ENCODE results near the gene ZNF777. TPM values are rescaled to one million over a fixed set of nuclear protein-coding genes. Genes with fewer than 3 reads are reported as not detected.
"Not testable (repeated sequence)": the region's sequence is repeated elsewhere in the genome, so short reads cannot be mapped to it uniquely, and the experiment has no call there.

The ZNF777 gene
- total RNA-seq, 1 donor from 2014 or later = 6.6 TPM

DNA sequence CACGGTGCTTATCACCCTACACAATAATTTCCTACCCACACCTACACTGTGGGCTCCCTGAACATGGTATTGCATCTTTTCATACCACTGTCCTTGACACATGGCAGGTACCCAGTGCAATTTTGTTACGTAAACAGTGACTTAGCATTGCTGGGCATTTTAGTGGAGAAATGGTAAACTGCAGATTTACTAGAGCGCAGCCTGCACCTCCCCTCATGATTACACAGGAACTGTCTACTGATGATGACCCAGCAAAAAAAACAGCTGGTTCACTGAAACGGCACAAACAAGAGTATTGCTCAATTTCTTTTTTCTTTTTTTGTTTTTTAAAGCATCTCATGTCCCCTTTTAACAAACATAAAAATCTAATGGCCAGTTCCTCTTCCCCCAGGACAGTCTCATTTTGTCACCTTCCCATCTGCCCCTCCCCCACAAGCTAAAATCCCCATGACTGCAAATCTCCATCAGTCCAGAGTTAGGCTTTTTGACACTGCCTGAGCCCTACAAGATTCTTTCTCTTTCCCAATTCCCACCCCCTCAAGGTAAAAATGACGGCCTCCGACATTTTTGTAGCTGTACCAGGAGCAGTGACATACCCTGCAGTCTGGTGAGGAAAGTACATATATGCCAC, 34.0 kb upstream of the ZNF777 start:
- no peak overlapping the region for H3K4me3 ChIP-seq (ENCODE audit: low read depth, low read length)
- FAIRE-seq (no peak), DNase-seq (ENCODE audit: low read depth) (no peak)
- H3K36me3 ChIP-seq (ENCODE audit: control insufficient read depth, insufficient read depth, low read length) = peaks cover 25% of the 10 kb centered on the region
- no peaks in the 10 kb centered on the region for H3K27me3 ChIP-seq (ENCODE audit: control insufficient read depth, insufficient read depth, low read length)
- TF ChIP-seq, protein P1, sequence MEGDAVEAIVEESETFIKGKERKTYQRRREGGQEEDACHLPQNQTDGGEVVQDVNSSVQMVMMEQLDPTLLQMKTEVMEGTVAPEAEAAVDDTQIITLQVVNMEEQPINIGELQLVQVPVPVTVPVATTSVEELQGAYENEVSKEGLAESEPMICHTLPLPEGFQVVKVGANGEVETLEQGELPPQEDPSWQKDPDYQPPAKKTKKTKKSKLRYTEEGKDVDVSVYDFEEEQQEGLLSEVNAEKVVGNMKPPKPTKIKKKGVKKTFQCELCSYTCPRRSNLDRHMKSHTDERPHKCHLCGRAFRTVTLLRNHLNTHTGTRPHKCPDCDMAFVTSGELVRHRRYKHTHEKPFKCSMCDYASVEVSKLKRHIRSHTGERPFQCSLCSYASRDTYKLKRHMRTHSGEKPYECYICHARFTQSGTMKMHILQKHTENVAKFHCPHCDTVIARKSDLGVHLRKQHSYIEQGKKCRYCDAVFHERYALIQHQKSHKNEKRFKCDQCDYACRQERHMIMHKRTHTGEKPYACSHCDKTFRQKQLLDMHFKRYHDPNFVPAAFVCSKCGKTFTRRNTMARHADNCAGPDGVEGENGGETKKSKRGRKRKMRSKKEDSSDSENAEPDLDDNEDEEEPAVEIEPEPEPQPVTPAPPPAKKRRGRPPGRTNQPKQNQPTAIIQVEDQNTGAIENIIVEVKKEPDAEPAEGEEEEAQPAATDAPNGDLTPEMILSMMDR (IDR thresholded peaks at IDR 0.05; ENCODE audit: insufficient read depth, low read length, severe bottlenecking) = no peak

DNA sequence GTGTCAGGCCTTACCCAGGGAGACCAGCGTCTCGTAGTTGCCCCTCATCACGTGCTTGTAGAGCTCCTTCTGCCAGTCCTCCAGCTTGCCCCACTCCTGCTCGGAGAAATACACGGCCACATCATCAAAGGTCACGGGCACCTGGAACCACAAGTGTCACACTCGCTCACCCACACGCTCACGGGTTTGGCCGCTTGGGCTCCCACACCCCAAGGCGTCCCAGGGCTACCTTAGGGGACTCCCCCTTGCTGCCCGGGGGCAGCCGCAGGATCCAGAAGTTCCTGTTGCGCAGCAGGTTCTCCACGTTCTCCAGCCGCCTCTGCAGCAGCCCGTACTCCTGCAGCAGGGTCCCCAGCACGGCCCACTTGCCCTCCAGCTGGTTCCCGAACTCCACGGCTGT, 33.1 kb upstream of the ZNF777 start:
- peaks cover 28% of the 10 kb centered on the region for H3K36me3 ChIP-seq (ENCODE audit: control insufficient read depth, insufficient read depth, low read length)

GRCh38 chr7:149493366-149493765, 32.5 kb upstream of the ZNF777 start:
- FAIRE-seq = no peak

More for the DNA sequence above, 33.1 kb upstream of the ZNF777 start:
- not testable (repeated sequence) for H3K4me3 ChIP-seq (ENCODE audit: low read depth, low read length); FAIRE-seq; DNase-seq (ENCODE audit: low read depth); H3K27me3 ChIP-seq (ENCODE audit: control insufficient read depth, insufficient read depth, low read length)

GRCh38 chr7:149490083-149490760, 29.4 kb upstream of the ZNF777 start:
- TF ChIP-seq, protein P1 (IDR thresholded peaks at IDR 0.05; ENCODE audit: insufficient read depth, low read length, severe bottlenecking) = no peak
- Histone ChIP-seq H3K36me3 (ENCODE audit: control insufficient read depth, insufficient read depth, low read length) (peaks cover 35% of the 10 kb centered on the region), H3K4me3 (ENCODE audit: low read depth, low read length) (no peak overlapping the region), H3K27me3 (ENCODE audit: control insufficient read depth, insufficient read depth, low read length) (no peaks in the 10 kb centered on the region)
- DNase-seq (ENCODE audit: low read depth) (no peak), FAIRE-seq (no peak)

More at GRCh38 chr7:149493366-149493765, 32.5 kb upstream of the ZNF777 start:
- Histone ChIP-seq H3K36me3 (ENCODE audit: control insufficient read depth, insufficient read depth, low read length) (peaks cover 30% of the 10 kb centered on the region), H3K27me3 (ENCODE audit: control insufficient read depth, insufficient read depth, low read length) (no peaks in the 10 kb centered on the region), H3K4me3 (ENCODE audit: low read depth, low read length) (no peak overlapping the region)
- DNase-seq (ENCODE audit: low read depth) = no peak
- TF ChIP-seq, protein P1 (IDR thresholded peaks at IDR 0.05; ENCODE audit: insufficient read depth, low read length, severe bottlenecking) = no peak

DNA sequence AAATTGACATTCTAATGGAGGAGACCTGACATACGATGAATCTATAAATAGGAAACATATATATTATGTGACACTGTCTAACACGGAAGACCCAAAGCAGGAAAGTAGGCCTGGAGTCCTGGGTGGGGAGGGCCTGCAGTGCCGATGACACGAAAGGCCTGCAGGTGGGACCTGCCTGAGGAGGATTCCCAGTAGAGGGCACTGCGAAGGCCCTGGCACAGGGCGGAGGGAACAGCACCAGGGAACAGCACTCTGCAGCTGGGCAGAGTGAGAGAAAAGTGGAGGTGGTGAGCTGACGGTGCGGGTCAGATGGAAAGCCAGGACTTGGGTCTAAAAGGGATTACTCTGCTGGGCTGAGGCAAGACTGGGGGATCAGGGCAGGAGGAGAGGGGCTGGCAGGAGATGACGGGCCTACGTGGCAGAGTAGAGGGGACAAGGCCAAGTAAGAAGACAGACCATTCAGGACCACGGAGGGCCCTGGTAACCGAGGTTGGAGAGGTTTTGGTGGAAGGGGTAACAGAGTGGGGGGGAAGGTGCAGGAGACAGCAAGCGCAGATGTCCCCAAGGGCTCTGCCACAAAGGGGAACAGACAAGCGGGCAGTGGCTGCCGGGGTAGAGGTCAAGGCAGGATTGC, 28.6 kb upstream of the ZNF777 start:
- Histone ChIP-seq H3K4me3 (ENCODE audit: low read depth, low read length) (no peak overlapping the region), H3K27me3 (ENCODE audit: control insufficient read depth, insufficient read depth, low read length) (no peaks in the 10 kb centered on the region), H3K36me3 (ENCODE audit: control insufficient read depth, insufficient read depth, low read length) (peaks cover 35% of the 10 kb centered on the region)
- DNase-seq (ENCODE audit: low read depth) (peak; percentile 5), FAIRE-seq (no peak)
- TF ChIP-seq, protein P1 (IDR thresholded peaks at IDR 0.05; ENCODE audit: insufficient read depth, low read length, severe bottlenecking) = peak; percentile 26

DNA sequence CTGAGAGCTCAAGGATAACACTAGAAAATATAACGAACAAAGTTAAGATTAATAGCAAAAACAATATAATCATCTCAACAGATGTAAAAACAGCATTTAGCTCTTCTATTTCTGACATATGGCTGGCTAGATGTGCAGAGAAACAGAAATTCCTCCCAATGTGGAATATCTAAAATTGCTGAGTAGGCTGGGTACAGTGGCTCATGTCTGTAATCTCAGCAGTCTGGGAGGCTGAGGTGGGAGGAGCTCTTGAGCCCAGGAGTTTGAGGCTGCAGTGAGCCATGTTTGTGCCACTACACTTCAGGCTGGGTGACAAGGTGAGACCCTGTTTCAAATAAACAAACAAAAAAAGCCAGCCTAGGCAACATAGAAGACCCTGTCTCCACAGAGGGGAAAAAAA, 18.7 kb upstream of the ZNF777 start:
- TF ChIP-seq, protein P1 (IDR thresholded peaks at IDR 0.05; ENCODE audit: insufficient read depth, low read length, severe bottlenecking) = no peak
- DNase-seq (ENCODE audit: low read depth) (no peak), FAIRE-seq (no peak)
- Histone ChIP-seq H3K4me3 (ENCODE audit: low read depth, low read length) (no peak overlapping the region), H3K36me3 (ENCODE audit: control insufficient read depth, insufficient read depth, low read length) (peaks cover 16% of the 10 kb centered on the region), H3K27me3 (ENCODE audit: control insufficient read depth, insufficient read depth, low read length) (no peaks in the 10 kb centered on the region)
